Measurements from ENCODE around the gene ADGRD2. TPM values are rescaled to one million over a fixed set of nuclear protein-coding genes. Genes with fewer than 3 reads are reported as not detected.

ADGRD2 gene
- total RNA-seq, 4 donors from 2014 or later: 0.35 TPM; not detected in 3

DNA sequence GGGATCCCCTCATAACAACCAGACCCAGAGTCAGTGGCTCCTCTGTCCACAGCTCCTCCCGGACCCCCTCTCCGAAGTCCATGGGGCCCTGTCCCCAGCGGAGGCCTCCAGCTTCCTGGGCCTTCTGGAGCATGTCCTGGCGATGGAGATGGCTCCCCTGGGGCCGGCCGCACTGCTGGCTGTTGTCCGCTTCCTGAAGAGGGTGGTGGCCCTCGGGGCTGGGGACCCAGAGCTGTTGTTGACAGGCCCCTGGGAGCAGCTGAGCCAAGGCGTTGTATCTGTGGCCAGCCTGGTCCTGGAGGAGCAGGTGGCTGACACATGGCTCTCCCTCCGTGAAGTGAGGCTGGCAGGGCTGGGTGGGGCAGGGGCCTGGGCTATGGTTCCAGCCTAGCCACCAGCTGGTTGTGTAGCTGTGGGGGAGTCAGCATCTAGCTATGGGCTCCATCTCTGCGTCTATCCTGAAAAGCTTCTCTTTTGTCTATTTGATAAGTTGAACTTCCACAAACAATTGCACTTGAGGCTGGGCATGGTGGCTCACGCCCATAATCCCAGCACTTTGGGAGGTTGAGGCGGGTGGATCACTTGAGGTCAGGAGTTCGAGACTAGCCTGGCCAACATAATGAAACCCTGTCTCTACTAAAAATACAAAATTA lies 4.7 kb downstream of the ADGRD2 start:
- DNase-seq: no peak
- intact Hi-C loops (cut with DNase I): no loop called here

DNA sequence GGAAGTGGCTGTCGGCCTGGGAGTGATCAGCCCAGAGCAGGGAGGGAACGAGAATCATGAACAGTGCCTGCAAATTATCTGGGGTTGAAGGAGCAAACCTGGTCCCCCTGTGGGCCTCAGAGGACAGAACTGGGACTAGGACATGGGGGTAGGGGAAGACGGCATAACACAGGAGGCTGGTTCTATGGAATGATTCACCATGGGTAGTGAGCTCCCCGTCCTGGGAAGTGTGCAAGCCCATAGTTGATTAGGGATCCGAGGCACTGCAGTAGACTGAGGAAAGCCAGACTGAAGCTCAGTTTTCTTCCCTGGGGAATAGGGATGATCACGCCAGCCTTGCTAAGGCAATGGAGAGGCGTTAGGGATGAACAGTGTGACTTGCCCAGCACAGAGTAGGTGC lies 5.6 kb downstream of the ADGRD2 start:
- no peak for TF ChIP-seq POLR2A (IDR thresholded peaks at IDR 0.05)
- TF ChIP-seq, protein P1, sequence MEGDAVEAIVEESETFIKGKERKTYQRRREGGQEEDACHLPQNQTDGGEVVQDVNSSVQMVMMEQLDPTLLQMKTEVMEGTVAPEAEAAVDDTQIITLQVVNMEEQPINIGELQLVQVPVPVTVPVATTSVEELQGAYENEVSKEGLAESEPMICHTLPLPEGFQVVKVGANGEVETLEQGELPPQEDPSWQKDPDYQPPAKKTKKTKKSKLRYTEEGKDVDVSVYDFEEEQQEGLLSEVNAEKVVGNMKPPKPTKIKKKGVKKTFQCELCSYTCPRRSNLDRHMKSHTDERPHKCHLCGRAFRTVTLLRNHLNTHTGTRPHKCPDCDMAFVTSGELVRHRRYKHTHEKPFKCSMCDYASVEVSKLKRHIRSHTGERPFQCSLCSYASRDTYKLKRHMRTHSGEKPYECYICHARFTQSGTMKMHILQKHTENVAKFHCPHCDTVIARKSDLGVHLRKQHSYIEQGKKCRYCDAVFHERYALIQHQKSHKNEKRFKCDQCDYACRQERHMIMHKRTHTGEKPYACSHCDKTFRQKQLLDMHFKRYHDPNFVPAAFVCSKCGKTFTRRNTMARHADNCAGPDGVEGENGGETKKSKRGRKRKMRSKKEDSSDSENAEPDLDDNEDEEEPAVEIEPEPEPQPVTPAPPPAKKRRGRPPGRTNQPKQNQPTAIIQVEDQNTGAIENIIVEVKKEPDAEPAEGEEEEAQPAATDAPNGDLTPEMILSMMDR (IDR thresholded peaks at IDR 0.05): no peak
- no peak overlapping the region for H3K27ac ChIP-seq
- H3K27me3 ChIP-seq: peaks cover 2 to 50% (median 6%) of the 10 kb centered on the region in 4 donors
- peaks cover 0 to 27% (median 10%) of the 10 kb centered on the region in 3 donors for H3K4me1 ChIP-seq
- DNase-seq: no peak
- no peaks in the 10 kb centered on the region for H3K9me3 ChIP-seq
- H3K4me3 ChIP-seq: no peak overlapping the region
- 72 to 88% methylated on average over 5 to 7 of the region's 7 CpGs for WGBS, 2 donors
- intact Hi-C loops (cut with DNase I): no loop called here
- no peaks in the 10 kb centered on the region for H3K36me3 ChIP-seq

More for the DNA sequence above, 4.7 kb downstream of the ADGRD2 start:
- peaks cover 0 to 35% (median 11%) of the 10 kb centered on the region in 3 donors for H3K4me1 ChIP-seq
- H3K4me3 ChIP-seq: no peak overlapping the region
- no peaks in the 10 kb centered on the region for H3K36me3 ChIP-seq
- H3K27ac ChIP-seq: no peak overlapping the region
- peaks cover 2 to 60% (median 6%) of the 10 kb centered on the region in 4 donors for H3K27me3 ChIP-seq
- H3K9me3 ChIP-seq: no peaks in the 10 kb centered on the region
- 81% methylated on average over 3 of the region's 14 CpGs; no CpG with 5 or more reads in 1 of the 2 donors for WGBS, 2 donors
- no peak for TF ChIP-seq POLR2A (IDR thresholded peaks at IDR 0.05)
- TF ChIP-seq, protein P1 (IDR thresholded peaks at IDR 0.05): no peak

DNA sequence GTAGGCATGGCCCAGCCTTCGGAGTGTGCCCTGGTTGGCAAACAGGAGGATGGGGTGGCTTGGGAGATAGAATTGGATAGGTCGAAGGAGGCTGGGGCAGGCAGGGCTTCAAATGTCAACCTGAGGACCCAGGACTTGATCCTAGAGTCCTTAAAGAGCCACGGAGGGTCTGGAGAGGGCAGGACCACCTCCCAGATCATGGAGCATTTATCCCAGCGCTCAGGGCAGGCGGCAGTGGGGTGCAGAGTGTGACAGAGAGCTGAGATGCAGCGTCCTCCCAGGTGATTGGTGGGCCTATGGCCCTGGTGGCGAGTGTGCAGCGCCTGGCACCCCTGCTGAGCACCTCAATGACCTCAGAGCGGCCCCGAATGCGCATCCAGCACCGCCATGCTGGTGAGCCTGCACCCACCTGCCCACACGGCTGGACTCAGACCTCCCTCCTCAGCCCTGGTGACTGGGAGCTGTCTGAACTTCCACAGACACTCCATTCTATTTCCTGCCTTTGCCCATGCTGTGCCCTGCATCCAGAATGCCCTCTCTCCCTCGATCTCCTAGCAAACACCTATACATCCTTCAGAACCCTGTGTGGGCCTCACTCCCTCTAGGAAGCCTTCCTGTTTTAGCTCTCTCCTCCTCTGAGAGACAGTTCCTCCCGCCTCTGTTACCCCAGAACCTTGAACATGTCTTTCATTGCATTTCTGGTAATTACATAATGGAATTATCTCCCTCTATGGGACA lies 6.3 kb downstream of the ADGRD2 start:
- WGBS, 2 donors: 73 to 80% methylated on average over 13 of the region's 15 CpGs
- H3K9me3 ChIP-seq: no peaks in the 10 kb centered on the region
- DNase-seq: no peak

DNA sequence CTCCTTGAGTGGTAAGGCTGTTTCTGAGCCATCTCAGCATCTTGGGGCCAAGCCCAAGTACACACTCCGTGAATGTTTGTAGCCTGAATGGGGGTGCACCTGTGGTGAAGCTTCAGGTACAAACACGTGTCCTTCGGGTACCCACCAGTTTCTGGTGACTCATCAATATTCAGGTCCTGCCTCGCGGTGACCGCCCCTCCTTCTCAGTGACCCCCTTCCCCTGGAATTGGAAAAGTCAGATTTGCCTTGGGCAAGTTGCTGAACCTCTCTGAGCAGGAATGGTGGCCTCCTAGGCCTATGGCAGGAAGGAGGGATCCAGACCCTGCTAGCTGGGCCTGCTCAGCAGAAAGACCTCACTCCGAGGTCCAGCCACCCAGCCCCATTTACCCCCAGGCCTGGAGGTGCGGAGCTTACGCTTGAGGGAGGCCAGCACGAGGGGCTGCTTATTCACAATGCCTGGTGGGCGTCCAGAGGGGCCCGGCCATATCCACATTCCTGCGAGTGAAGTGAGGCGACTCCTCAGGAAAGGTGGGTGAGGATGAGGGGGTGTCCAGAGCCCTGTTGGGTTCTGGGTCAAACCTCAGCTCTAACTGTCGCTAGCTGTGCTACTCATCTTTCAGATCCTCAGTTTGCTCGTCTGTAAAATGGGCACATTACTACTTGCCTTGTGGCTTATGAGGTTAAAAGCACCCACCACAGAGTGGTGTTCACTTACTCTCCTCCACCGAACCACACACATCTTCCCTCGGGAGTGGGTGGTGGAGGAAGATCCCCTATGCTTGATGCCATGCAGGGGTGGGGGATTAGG lies 7.0 kb downstream of the ADGRD2 start:
- 67 to 68% methylated on average over 7 to 17 of the region's 18 CpGs for WGBS, 2 donors
- H3K27ac ChIP-seq: no peak overlapping the region
- intact Hi-C loops (cut with DNase I): no loop called here
- no peaks in the 10 kb centered on the region for H3K36me3 ChIP-seq
- H3K27me3 ChIP-seq: peaks cover under 1 to 36% (median 5%) of the 10 kb centered on the region in 4 donors
- H3K4me3 ChIP-seq: no peak overlapping the region
- no peaks in the 10 kb centered on the region for H3K9me3 ChIP-seq
- H3K4me1 ChIP-seq: peaks cover 0 to 16% (median 7%) of the 10 kb centered on the region in 3 donors
- no peak for TF ChIP-seq POLR2A (IDR thresholded peaks at IDR 0.05)
- TF ChIP-seq, protein P1 (IDR thresholded peaks at IDR 0.05): no peak
- no peak for DNase-seq

More for the DNA sequence above, 6.3 kb downstream of the ADGRD2 start:
- H3K36me3 ChIP-seq: no peaks in the 10 kb centered on the region
- peaks cover 0 to 21% (median 7%) of the 10 kb centered on the region in 3 donors for H3K4me1 ChIP-seq
- peaks cover 2 to 44% (median 6%) of the 10 kb centered on the region in 4 donors for H3K27me3 ChIP-seq
- H3K4me3 ChIP-seq: no peak overlapping the region
- no peak for TF ChIP-seq POLR2A (IDR thresholded peaks at IDR 0.05)
- TF ChIP-seq, protein P1 (IDR thresholded peaks at IDR 0.05): no peak
- H3K27ac ChIP-seq: no peak overlapping the region
- intact Hi-C loops (cut with DNase I): no loop called here
